OCI-LY7 (cell line): ENCODE measurements around the gene C10orf71. TPM values are rescaled to one million over a fixed set of nuclear protein-coding genes. Genes with fewer than 3 reads are reported as not detected.
A peak's percentile ranks its signal among the peaks of the same experiment; 100 is the strongest.

Experiments
- BruUV-seq: library from RNA; stranded (reverse); fragments of 400-500 nt; replicated peaks from 2 replicates; lab custom pipeline; 2021; lab: Mats Ljungman, UMichigan
- CTCF ChIA-PET: fragments of 300-600 bp; sonication (Branson Sonifier 250); formaldehyde crosslinking; loops from one replicate; lab custom pipeline; 2022; ENCODE audit warnings: antibody characterized with exemption; ENCODE audit not compliant: unreplicated experiment; lab: Charles Lee
- POLR2A ChIA-PET: fragments of 300-600 bp; sonication (Branson Sonifier 250); formaldehyde crosslinking; loops from one replicate; lab custom pipeline; 2022; ENCODE audit warnings: antibody characterized with exemption; lab: Charles Lee
- DNase-seq: peaks from one replicate; pipeline ENCODE4 v3.0.0-alpha.2; 2015; ENCODE audit warnings: low spot score
- H2AFZ ChIP-seq: fragments of 200-600 bp; sonication (generic), shearing (Covaris generic); 2 replicates; pipeline ENCODE4 v1.6.1; 2014; ENCODE audit warnings: mild to moderate bottlenecking, antibody characterized with exemption, low read length, moderate library complexity
- H3K27ac ChIP-seq: fragments of 200-600 bp; sonication (generic); 2 replicates; pipeline ENCODE4 v1.5.1; 2014; ENCODE audit warnings: mixed run types, low read depth, mild to moderate bottlenecking, moderate library complexity, low read length, inconsistent platforms; ENCODE audit not compliant: poor library complexity, severe bottlenecking
- H3K36me3 ChIP-seq: fragments of 200-600 bp; sonication (generic); 2 replicates; pipeline ENCODE4 v1.6.1; 2014; ENCODE audit warnings: mild to moderate bottlenecking, antibody characterized with exemption, low read length, moderate library complexity, mixed read lengths; ENCODE audit not compliant: insufficient read depth
- H3K4me1 ChIP-seq: fragments of 200-600 bp; sonication (generic); 2 replicates; pipeline ENCODE4 v1.5.1; 2014; ENCODE audit warnings: mild to moderate bottlenecking, low read length; ENCODE audit not compliant: insufficient read depth, poor library complexity, severe bottlenecking
- H3K4me2 ChIP-seq: fragments of 200-600 bp; sonication (generic); 2 replicates; pipeline ENCODE4 v1.6.1; 2014; ENCODE audit warnings: mild to moderate bottlenecking, low read length
- H3K4me3 ChIP-seq: fragments of 200-600 bp; sonication (generic); 2 replicates; pipeline ENCODE4 v1.5.1; 2014; ENCODE audit warnings: mild to moderate bottlenecking, low read depth, low read length; ENCODE audit not compliant: poor library complexity, severe bottlenecking
- H3K79me2 ChIP-seq: fragments of 200-600 bp; sonication (generic); 2 replicates; pipeline ENCODE4 v1.6.1; 2016; ENCODE audit warnings: low read depth, mild to moderate bottlenecking, low read length, moderate library complexity, mixed read lengths; ENCODE audit not compliant: insufficient read depth
- H3K9me2 ChIP-seq: fragments of 200-600 bp; sonication (generic); 2 replicates; pipeline ENCODE4 v1.6.1; 2016; ENCODE audit warnings: mild to moderate bottlenecking, low read length, mixed read lengths; ENCODE audit not compliant: insufficient read depth
- H3K9me3 ChIP-seq: fragments of 200-600 bp; sonication (generic); 2 replicates; pipeline ENCODE4 v1.6.1; 2014; ENCODE audit warnings: mild to moderate bottlenecking, mixed run types, low read length, mixed read lengths
- H4K20me1 ChIP-seq: fragments of 200-600 bp; sonication (generic); 2 replicates; pipeline ENCODE4 v1.6.1; 2014; ENCODE audit warnings: mild to moderate bottlenecking, antibody characterized with exemption, low read length, moderate library complexity, mixed read lengths; ENCODE audit not compliant: insufficient read depth
- EZH2phosphoT487 ChIP-seq: fragments of 200-600 bp; sonication (generic); IDR thresholded peaks from 2 replicates; pipeline ENCODE4 v1.6.1; 2018; ENCODE audit warnings: low read depth, borderline replicate concordance, mild to moderate bottlenecking, mixed run types, antibody characterized with exemption, low read length, moderate library complexity, mixed read lengths
- intact Hi-C: fragments of 100-400 bp; cut with micrococcal nuclease; formaldehyde crosslinking; loops from one replicate; pipeline ENCODE4 v1.10.0; 2022; ENCODE audit not compliant: unreplicated experiment
- total RNA-seq, 2 experiments: library from RNA; depleted of rRNA in 1 of 2; stranded (reverse); fragments of >200 nt in 1 of 2; shearing (Covaris generic) in 1 of 2; gene quantifications; 2 replicates each; pipeline ENCODE4 v1.2.3, GENCODE V29; 2014 to 2022
- TF ChIP-seq, protein P1 (sequence below): fragments of 200-600 bp; sonication (generic); conservative IDR thresholded peaks from 2 replicates; pipeline ENCODE4 v1.5.1; 2014; ENCODE audit warnings: mild to moderate bottlenecking, antibody characterized with exemption, low read length, moderate library complexity, mixed read lengths

C10orf71 gene
- total RNA-seq, 2 experiments from 2014 or later, result 0.06 to 0.08 TPM

DNA sequence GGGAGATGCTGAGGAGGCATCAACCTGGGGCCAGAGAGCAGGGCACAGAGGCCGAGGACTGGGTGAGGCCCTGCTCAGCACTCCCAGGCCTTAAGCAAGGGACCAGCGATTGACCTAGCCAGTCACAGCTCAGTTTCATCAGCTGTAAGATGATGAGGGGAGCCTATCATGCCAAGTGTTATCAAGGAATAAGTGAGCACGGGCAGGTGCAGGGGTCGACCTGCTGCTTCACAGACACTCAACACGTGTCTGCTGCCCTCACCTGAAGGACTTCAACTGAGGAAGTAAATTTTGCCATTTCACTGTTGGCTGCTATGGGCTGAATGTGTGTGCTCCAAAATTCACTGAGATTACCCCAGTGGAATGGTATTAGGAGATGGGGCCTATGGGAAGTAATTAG, 9.9 kb downstream of the C10orf71 start:
- CTCF ChIA-PET, result interaction anchor here (1.3 kb wide), 1 partner anchor 99 kb away, joined by 4 read pairs; no protein-coding TSS in a partner anchor
- intact Hi-C loops, result no loop called here
- DNase-seq, result no peak
- no peak overlapping the region for H3K4me2 ChIP-seq
- H3K9me3 ChIP-seq, result no peaks in the 10 kb centered on the region
- H4K20me1 ChIP-seq, result no peaks in the 10 kb centered on the region
- POLR2A ChIA-PET, result no interaction called here
- no TSS peak for BruUV-seq
- H3K27ac ChIP-seq, result no peak overlapping the region
- H3K4me3 ChIP-seq, result no peak overlapping the region
- no peaks in the 10 kb centered on the region for H3K79me2 ChIP-seq
- no peaks in the 10 kb centered on the region for H3K9me2 ChIP-seq
- H3K36me3 ChIP-seq, result no peaks in the 10 kb centered on the region
- peaks cover 13% of the 10 kb centered on the region for H3K4me1 ChIP-seq
- TF ChIP-seq, protein P1, sequence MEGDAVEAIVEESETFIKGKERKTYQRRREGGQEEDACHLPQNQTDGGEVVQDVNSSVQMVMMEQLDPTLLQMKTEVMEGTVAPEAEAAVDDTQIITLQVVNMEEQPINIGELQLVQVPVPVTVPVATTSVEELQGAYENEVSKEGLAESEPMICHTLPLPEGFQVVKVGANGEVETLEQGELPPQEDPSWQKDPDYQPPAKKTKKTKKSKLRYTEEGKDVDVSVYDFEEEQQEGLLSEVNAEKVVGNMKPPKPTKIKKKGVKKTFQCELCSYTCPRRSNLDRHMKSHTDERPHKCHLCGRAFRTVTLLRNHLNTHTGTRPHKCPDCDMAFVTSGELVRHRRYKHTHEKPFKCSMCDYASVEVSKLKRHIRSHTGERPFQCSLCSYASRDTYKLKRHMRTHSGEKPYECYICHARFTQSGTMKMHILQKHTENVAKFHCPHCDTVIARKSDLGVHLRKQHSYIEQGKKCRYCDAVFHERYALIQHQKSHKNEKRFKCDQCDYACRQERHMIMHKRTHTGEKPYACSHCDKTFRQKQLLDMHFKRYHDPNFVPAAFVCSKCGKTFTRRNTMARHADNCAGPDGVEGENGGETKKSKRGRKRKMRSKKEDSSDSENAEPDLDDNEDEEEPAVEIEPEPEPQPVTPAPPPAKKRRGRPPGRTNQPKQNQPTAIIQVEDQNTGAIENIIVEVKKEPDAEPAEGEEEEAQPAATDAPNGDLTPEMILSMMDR, result no peak
- TF ChIP-seq EZH2phosphoT487, result no peak
- H2AFZ ChIP-seq, result no peak overlapping the region

DNA sequence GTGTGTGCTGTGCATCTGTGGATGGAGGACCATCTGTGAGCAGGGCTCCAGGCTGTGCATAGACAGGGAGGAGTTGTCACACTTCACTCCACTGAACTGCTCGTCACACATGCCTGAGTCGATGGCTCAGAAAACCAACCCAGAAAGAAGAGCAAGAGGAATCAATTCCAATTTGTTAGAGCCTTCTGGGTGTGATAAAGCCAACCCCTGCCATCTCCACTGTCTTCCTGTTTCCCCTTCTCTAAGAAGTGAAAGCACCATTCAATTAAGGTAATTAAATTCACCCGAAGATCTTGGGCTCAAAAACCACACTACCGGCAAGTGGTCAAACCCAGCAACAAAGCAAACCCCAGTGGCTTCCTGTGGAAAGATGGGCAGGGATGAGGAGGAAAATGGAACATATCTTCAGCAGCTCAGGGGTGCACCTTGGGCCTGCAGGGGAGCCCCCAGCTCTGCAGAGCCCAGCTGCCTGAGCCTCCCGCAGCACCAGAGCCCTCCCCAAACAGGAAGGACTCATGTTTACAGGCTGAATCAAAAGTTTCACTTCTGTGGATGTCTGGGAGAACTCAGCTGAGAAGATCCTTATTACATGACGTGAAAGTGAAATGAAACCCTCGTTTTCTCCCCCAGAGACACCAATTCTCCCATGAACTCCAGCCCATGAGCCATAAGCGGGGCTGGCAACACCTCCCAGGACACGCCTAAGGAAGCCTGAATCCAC, 10.9 kb downstream of the C10orf71 start:
- BruUV-seq, result no TSS peak

More for the DNA sequence above, 10.9 kb downstream of the C10orf71 start:
- no peaks in the 10 kb centered on the region for H3K36me3 ChIP-seq
- intact Hi-C loops, result no loop called here
- peak; percentile 44 for DNase-seq
- TF ChIP-seq, protein P1, result no peak
- TF ChIP-seq EZH2phosphoT487, result no peak
- ChIA-PET POLR2A (interaction anchor here (0.7 kb wide), 1 partner anchor 388 kb away, joined by 3 read pairs; no protein-coding TSS in a partner anchor), CTCF (no interaction called here)
- peak overlapping the region; percentile 51 for H3K4me2 ChIP-seq
- no peaks in the 10 kb centered on the region for H4K20me1 ChIP-seq
- H3K9me3 ChIP-seq, result no peaks in the 10 kb centered on the region
- H3K4me1 ChIP-seq, result peaks cover 13% of the 10 kb centered on the region
- H3K27ac ChIP-seq, result no peak overlapping the region
- H3K9me2 ChIP-seq, result no peaks in the 10 kb centered on the region
- H2AFZ ChIP-seq, result peak overlapping the region; percentile 73
- H3K4me3 ChIP-seq, result peak overlapping the region; percentile 1
- no peaks in the 10 kb centered on the region for H3K79me2 ChIP-seq
